CD8-positive, alpha-beta memory T cell (primary cell): ENCODE results near the gene RPE. TPM values are rescaled to one million over a fixed set of nuclear protein-coding genes. Genes with fewer than 3 reads are reported as not detected.

Source experiments
- CTCF ChIA-PET: fragments of 350-600 bp; sonication (Branson Sonifier 250); formaldehyde crosslinking; loops from one replicate; lab custom pipeline; 2021; ENCODE audit warnings: antibody characterized with exemption; lab: Charles Lee
- POLR2A ChIA-PET: fragments of 350-600 bp; sonication (Branson Sonifier 250); formaldehyde crosslinking; loops from one replicate; lab custom pipeline; 2021; ENCODE audit warnings: antibody characterized with exemption; lab: Charles Lee
- DNase-seq, 5 donors: peaks; one replicate each; pipeline versions ENCODE4 v3.0.0 to v3.0.0-alpha.2; 2020 to 2022; ENCODE audit warnings: mixed read lengths in 1 of 5
- H3K27ac ChIP-seq: one replicate; pipeline ENCODE4 v1.7.0; 2013; ENCODE audit warnings: low read depth, mild to moderate bottlenecking, low read length, moderate library complexity
- H3K27me3 ChIP-seq: 2 replicates; pipeline ENCODE4 v1.7.0; 2013; ENCODE audit warnings: low read length, mild to moderate bottlenecking; ENCODE audit not compliant: insufficient read depth, poor library complexity, severe bottlenecking
- H3K36me3 ChIP-seq: 2 replicates; pipeline ENCODE4 v1.7.0; 2013; ENCODE audit warnings: mild to moderate bottlenecking, low read length, moderate library complexity; ENCODE audit not compliant: insufficient read depth
- H3K4me1 ChIP-seq: 2 replicates; pipeline ENCODE4 v1.7.0; 2013; ENCODE audit warnings: mild to moderate bottlenecking, low read length, moderate library complexity; ENCODE audit not compliant: insufficient read depth
- H3K4me3 ChIP-seq: 2 replicates; pipeline ENCODE4 v1.7.0; 2013; ENCODE audit warnings: mild to moderate bottlenecking, low read length
- H3K9me3 ChIP-seq: 2 replicates; pipeline ENCODE4 v1.7.0; 2013; ENCODE audit warnings: mild to moderate bottlenecking, low read length
- H3K27ac Mint-ChIP-seq, 8 donors: one replicate each; pipeline ENCODE4 v1.8.0; 2020 to 2021; ENCODE audit warnings: mixed read lengths in 8 of 8, mild to moderate bottlenecking in 6 of 8, inconsistent platforms in 3 of 8, moderate library complexity in 3 of 8
- H3K27me3 Mint-ChIP-seq, 2 donors: one replicate each; pipeline ENCODE4 v1.8.0; 2020 to 2021; ENCODE audit warnings: mixed read lengths in 2 of 2, mild to moderate bottlenecking in 1 of 2, moderate library complexity in 1 of 2
- H3K36me3 Mint-ChIP-seq, 3 donors: one replicate each; pipeline ENCODE4 v1.8.0; 2020 to 2021; ENCODE audit warnings: mixed read lengths in 3 of 3, inconsistent platforms in 1 of 3, mild to moderate bottlenecking in 1 of 3
- H3K4me1 Mint-ChIP-seq, 3 donors: one replicate each; pipeline ENCODE4 v1.8.0; 2020 to 2021; ENCODE audit warnings: mixed read lengths in 3 of 3, inconsistent platforms in 1 of 3, mild to moderate bottlenecking in 1 of 3
- H3K4me3 Mint-ChIP-seq, 7 donors: one replicate each; pipeline ENCODE4 v1.8.0; 2020 to 2021; ENCODE audit warnings: mixed read lengths in 7 of 7, mild to moderate bottlenecking in 6 of 7, moderate library complexity in 4 of 7, inconsistent platforms in 2 of 7
- H3K9me3 Mint-ChIP-seq, 5 donors: one replicate each; pipeline ENCODE4 v1.8.0; 2020 to 2022; ENCODE audit warnings: mixed read lengths in 5 of 5, mild to moderate bottlenecking in 3 of 5, moderate library complexity in 2 of 5, inconsistent platforms in 1 of 5
- polyA plus RNA-seq: library from polyadenylated mRNA; unstranded; fragments of 300-500 nt; fragmentation: Illumina TruSeq; gene quantifications from one replicate; pipeline ENCODE4 v1.2.3, GENCODE V29; 2021
- total RNA-seq, 2 experiments: library from RNA; stranded (reverse); gene quantifications; one replicate each; pipeline ENCODE4 v1.2.3, GENCODE V29; 2021

RPE gene
- total and polyA plus RNA-seq, 3 experiments from 2014 or later: 16.5 to 49.8 (median 49.4) TPM

GRCh38 chr2:209986415-209986814 is 16.0 kb upstream of the RPE start:
- no peaks in the 10 kb centered on the region for H3K27me3 ChIP-seq
- no peak overlapping the region for H3K4me3 ChIP-seq
- H3K4me1 ChIP-seq: no peaks in the 10 kb centered on the region
- no peak for DNase-seq
- Mint-ChIP-seq H3K4me1 (no peaks in the 10 kb centered on the region), H3K9me3 (no peaks in the 10 kb centered on the region), H3K27me3 (peaks cover 7 to 49% of the 10 kb centered on the region in 2 donors), H3K4me3 (no peak overlapping the region), H3K36me3 (no peaks in the 10 kb centered on the region), H3K27ac (no peak overlapping the region)
- H3K9me3 ChIP-seq: no peaks in the 10 kb centered on the region
- POLR2A ChIA-PET: no interaction called here
- no peaks in the 10 kb centered on the region for H3K36me3 ChIP-seq
- no peak overlapping the region for H3K27ac ChIP-seq
- CTCF ChIA-PET: interaction anchor here (1.5 to 1.8 kb wide), 2 partner anchors 9 to 209 kb away, joined by 5 to 8 read pairs; no protein-coding TSS in a partner anchor

GRCh38 chr2:209988010-209988409 is 14.4 kb upstream of the RPE start:
- Histone ChIP-seq H3K4me3 (no peak overlapping the region), H3K4me1 (no peaks in the 10 kb centered on the region), H3K36me3 (no peaks in the 10 kb centered on the region), H3K27ac (no peak overlapping the region), H3K27me3 (no peaks in the 10 kb centered on the region), H3K9me3 (no peaks in the 10 kb centered on the region)
- peaks cover 7 to 46% of the 10 kb centered on the region in 2 donors for H3K27me3 Mint-ChIP-seq
- no peaks in the 10 kb centered on the region for H3K36me3 Mint-ChIP-seq
- no peak for DNase-seq
- POLR2A ChIA-PET: no interaction called here
- no peak overlapping the region for H3K27ac Mint-ChIP-seq
- CTCF ChIA-PET: no interaction called here
- H3K9me3 Mint-ChIP-seq: no peaks in the 10 kb centered on the region
- no peaks in the 10 kb centered on the region for H3K4me1 Mint-ChIP-seq
- no peak overlapping the region for H3K4me3 Mint-ChIP-seq

- Mint-ChIP-seq H3K9me3 (no peaks in the 10 kb centered on the region), H3K4me1 (no peaks in the 10 kb centered on the region), H3K4me3 (no peak overlapping the region), H3K27ac (no peak overlapping the region), H3K36me3 (no peaks in the 10 kb centered on the region), H3K27me3 (peaks cover 2 to 42% of the 10 kb centered on the region in 2 donors)
- Histone ChIP-seq H3K4me1 (no peaks in the 10 kb centered on the region), H3K27me3 (no peaks in the 10 kb centered on the region), H3K9me3 (no peaks in the 10 kb centered on the region), H3K36me3 (no peaks in the 10 kb centered on the region), H3K4me3 (no peak overlapping the region), H3K27ac (no peak overlapping the region)
- POLR2A ChIA-PET: no interaction called here
- no peak for DNase-seq
- CTCF ChIA-PET: no interaction called here
These were observed 11.6 kb upstream of the RPE start for GRCh38 chr2:209990838-209991237.

GRCh38 chr2:209993968-209994367 is 8.5 kb upstream of the RPE start:
- no peaks in the 10 kb centered on the region for H3K4me1 ChIP-seq
- CTCF ChIA-PET: no interaction called here
- H3K27ac ChIP-seq: no peak overlapping the region
- no peaks in the 10 kb centered on the region for H3K36me3 Mint-ChIP-seq
- H3K9me3 Mint-ChIP-seq: no peaks in the 10 kb centered on the region
- POLR2A ChIA-PET: no interaction called here
- DNase-seq: no peak
- H3K27me3 Mint-ChIP-seq: peaks cover 0 to 30% of the 10 kb centered on the region in 2 donors
- no peak overlapping the region for H3K4me3 ChIP-seq
- no peak overlapping the region for H3K4me3 Mint-ChIP-seq
- H3K4me1 Mint-ChIP-seq: no peaks in the 10 kb centered on the region
- no peak overlapping the region for H3K27ac Mint-ChIP-seq
- no peaks in the 10 kb centered on the region for H3K36me3 ChIP-seq
- no peaks in the 10 kb centered on the region for H3K27me3 ChIP-seq
- H3K9me3 ChIP-seq: no peaks in the 10 kb centered on the region

GRCh38 chr2:209998596-209998995 is 3.8 kb upstream of the RPE start:
- peaks cover 15% of the 10 kb centered on the region for H3K4me1 ChIP-seq
- H3K27ac ChIP-seq: no peak overlapping the region
- no peak for DNase-seq
- peaks cover 2 to 4% of the 10 kb centered on the region in 2 donors for H3K27me3 Mint-ChIP-seq
- H3K4me3 Mint-ChIP-seq: no peak overlapping the region
- H3K9me3 ChIP-seq: no peaks in the 10 kb centered on the region
- POLR2A ChIA-PET: no interaction called here
- H3K9me3 Mint-ChIP-seq: no peaks in the 10 kb centered on the region
- H3K27ac Mint-ChIP-seq: no peak overlapping the region
- CTCF ChIA-PET: no interaction called here
- no peaks in the 10 kb centered on the region for H3K27me3 ChIP-seq
- H3K4me3 ChIP-seq: no peak overlapping the region
- H3K36me3 Mint-ChIP-seq: peaks cover 0 to 9% (median 0%) of the 10 kb centered on the region in 3 donors
- H3K4me1 Mint-ChIP-seq: peaks cover 18 to 26% (median 19%) of the 10 kb centered on the region in 3 donors
- no peaks in the 10 kb centered on the region for H3K36me3 ChIP-seq

- no peak overlapping the region for H3K27ac Mint-ChIP-seq
- H3K27me3 ChIP-seq: no peaks in the 10 kb centered on the region
- H3K4me1 ChIP-seq: peaks cover 33% of the 10 kb centered on the region
- peaks cover 0 to 22% (median 0%) of the 10 kb centered on the region in 3 donors for H3K36me3 Mint-ChIP-seq
- peak overlapping the region in 1 of 7 donors; percentile 91 for H3K4me3 Mint-ChIP-seq
- POLR2A ChIA-PET: no interaction called here
- peaks cover 0 to 2% of the 10 kb centered on the region in 2 donors for H3K27me3 Mint-ChIP-seq
- H3K9me3 ChIP-seq: no peaks in the 10 kb centered on the region
- H3K4me1 Mint-ChIP-seq: peaks cover 37 to 47% (median 40%) of the 10 kb centered on the region in 3 donors
- no peak overlapping the region for H3K4me3 ChIP-seq
- DNase-seq: no peak
- no peaks in the 10 kb centered on the region for H3K9me3 Mint-ChIP-seq
- CTCF ChIA-PET: no interaction called here
- no peaks in the 10 kb centered on the region for H3K36me3 ChIP-seq
- no peak overlapping the region for H3K27ac ChIP-seq
These were observed 1.7 kb upstream of the RPE start for GRCh38 chr2:210000464-210001324.

- Histone ChIP-seq H3K36me3 (no peaks in the 10 kb centered on the region), H3K27me3 (no peaks in the 10 kb centered on the region), H3K9me3 (no peaks in the 10 kb centered on the region), H3K4me1 (peaks cover 38% of the 10 kb centered on the region), H3K4me3 (peak overlapping the region; percentile 94), H3K27ac (peak overlapping the region; percentile 77)
- Mint-ChIP-seq H3K9me3 (no peaks in the 10 kb centered on the region), H3K4me3 (peak overlapping the region; percentile 91 to 98 (median 96)), H3K27me3 (peaks cover 0 to 2% of the 10 kb centered on the region in 2 donors), H3K36me3 (peaks cover 0 to 41% (median 7%) of the 10 kb centered on the region in 3 donors), H3K4me1 (peaks cover 58 to 74% (median 67%) of the 10 kb centered on the region in 3 donors), H3K27ac (peak overlapping the region in 7 of 8 donors; percentile 77 to 98 (median 93))
- POLR2A ChIA-PET: no interaction called here
- CTCF ChIA-PET: no interaction called here
- DNase-seq: no peak
These were observed 921 bp downstream of the RPE start for GRCh38 chr2:210003359-210003758.

GRCh38 chr2:210004881-210005280 is 2.4 kb downstream of the RPE start:
- ChIA-PET CTCF (interaction anchor here (1.0 to 2.0 kb wide), 2 partner anchors 10 to 194 kb away, joined by 3 to 4 read pairs; no protein-coding TSS in a partner anchor), POLR2A (no interaction called here)
- Histone ChIP-seq H3K9me3 (no peaks in the 10 kb centered on the region), H3K4me1 (peaks cover 38% of the 10 kb centered on the region), H3K27me3 (no peaks in the 10 kb centered on the region), H3K36me3 (no peaks in the 10 kb centered on the region), H3K27ac (no peak overlapping the region), H3K4me3 (no peak overlapping the region)
- H3K9me3 Mint-ChIP-seq: no peaks in the 10 kb centered on the region
- peaks cover 67 to 82% (median 81%) of the 10 kb centered on the region in 3 donors for H3K4me1 Mint-ChIP-seq
- no peak for DNase-seq
- peaks cover 0 to 52% (median 9%) of the 10 kb centered on the region in 3 donors for H3K36me3 Mint-ChIP-seq
- peak overlapping the region in 2 of 8 donors; percentile 48 to 61 for H3K27ac Mint-ChIP-seq
- H3K4me3 Mint-ChIP-seq: peak overlapping the region in 5 of 7 donors; percentile 9 to 77 (median 61)
- peaks cover 0 to 2% of the 10 kb centered on the region in 2 donors for H3K27me3 Mint-ChIP-seq
